OCI-M2 (cell line): ENCODE data around the gene N4BP2.

Source experiments
- DNase-seq: peaks from one replicate; lab custom pipeline; 2025; ENCODE audit not compliant: unreplicated experiment; lab: John Stamatoyannopoulos, UW

N4BP2 gene

GRCh38 chr4:40205259-40206198 is 148.9 kb downstream of the N4BP2 start:
- peak; percentile 21 for DNase-seq

- no peak for DNase-seq
Observed at GRCh38 chr4:40206426-40206825, 149.8 kb downstream of the N4BP2 start.
